Measurements from ENCODE around the gene OR52D1.

GRCh38 chr11:5527716-5528115 lies 39.2 kb downstream of the OR52D1 start:
- TF ChIP-seq, protein P1, sequence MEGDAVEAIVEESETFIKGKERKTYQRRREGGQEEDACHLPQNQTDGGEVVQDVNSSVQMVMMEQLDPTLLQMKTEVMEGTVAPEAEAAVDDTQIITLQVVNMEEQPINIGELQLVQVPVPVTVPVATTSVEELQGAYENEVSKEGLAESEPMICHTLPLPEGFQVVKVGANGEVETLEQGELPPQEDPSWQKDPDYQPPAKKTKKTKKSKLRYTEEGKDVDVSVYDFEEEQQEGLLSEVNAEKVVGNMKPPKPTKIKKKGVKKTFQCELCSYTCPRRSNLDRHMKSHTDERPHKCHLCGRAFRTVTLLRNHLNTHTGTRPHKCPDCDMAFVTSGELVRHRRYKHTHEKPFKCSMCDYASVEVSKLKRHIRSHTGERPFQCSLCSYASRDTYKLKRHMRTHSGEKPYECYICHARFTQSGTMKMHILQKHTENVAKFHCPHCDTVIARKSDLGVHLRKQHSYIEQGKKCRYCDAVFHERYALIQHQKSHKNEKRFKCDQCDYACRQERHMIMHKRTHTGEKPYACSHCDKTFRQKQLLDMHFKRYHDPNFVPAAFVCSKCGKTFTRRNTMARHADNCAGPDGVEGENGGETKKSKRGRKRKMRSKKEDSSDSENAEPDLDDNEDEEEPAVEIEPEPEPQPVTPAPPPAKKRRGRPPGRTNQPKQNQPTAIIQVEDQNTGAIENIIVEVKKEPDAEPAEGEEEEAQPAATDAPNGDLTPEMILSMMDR (IDR thresholded peaks at IDR 0.05) = no peak
- TF ChIP-seq POLR2A (IDR thresholded peaks at IDR 0.05) = no peak

Measured in tibial nerve (tissue), 3 donors.